D341Med (cell line): ENCODE results near the gene SPINK9.

Experiments used
- DNase-seq: peaks from one replicate; pipeline ENCODE4 v3.0.0; 2012; ENCODE audit warnings: low spot score

The SPINK9 gene

DNA sequence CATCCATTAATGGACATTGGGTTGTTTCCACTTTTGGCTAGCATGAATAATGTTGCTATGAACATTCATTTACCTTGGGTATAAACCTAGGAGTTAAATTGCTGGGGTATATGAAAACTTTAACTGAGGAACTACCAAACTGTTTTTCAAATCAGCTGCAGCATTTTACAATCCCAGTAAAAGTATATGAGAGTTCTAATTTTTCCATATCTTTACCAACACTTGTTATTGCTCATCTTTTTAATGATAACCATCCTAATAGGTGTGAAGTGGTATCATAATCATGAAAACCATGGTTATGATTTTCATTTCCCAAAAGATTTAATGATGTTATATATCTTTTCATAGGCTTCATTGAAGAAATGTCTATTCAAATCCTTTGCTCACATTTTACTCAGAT lies 32.9 kb downstream of the SPINK9 start:
- no peak for DNase-seq

DNA sequence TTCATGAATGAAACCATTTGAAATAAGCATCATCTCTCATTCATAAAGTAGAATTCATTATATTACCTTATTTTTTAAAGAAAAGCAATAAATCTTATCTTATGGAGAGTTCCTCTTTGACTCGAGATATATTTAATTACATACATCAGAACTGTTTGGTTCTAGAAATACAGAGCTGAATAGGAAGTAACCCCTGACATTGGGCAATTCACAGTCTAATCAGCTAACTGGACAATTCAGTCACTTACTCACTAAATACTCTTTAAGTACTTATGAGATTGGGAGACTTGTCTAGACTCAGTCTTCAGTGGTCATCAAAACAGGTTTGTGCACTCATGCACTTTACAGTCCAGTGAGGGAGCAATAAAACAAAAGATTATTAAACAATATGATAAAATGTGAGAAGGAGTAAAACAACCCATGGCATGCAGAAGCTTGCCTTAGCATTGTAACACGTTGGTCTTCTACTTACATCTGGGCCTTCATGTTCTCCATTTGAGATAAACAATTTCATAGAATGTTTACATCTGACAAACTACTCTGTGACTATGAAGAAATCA lies 36.9 kb downstream of the SPINK9 start:
- no peak for DNase-seq

DNA sequence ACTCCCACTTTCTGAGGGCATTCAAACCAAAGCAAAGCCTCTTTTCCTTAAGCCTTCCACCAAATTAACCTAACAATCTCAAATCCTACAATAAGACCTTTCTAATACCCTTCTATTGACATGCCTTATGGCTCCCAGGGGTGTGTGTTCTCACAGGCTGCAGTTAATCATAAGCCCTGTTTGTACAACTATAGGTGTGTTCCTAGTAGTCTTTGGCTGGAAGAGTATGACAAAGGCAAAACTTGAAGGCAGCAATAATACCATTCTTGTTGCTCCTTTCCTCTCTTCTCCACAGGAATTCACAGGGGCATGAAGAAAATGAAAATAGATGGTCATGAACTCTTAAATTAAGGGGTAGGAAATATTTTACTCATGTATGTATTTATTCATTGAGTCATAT lies 37.5 kb downstream of the SPINK9 start:
- DNase-seq, result peak; percentile 55

DNA sequence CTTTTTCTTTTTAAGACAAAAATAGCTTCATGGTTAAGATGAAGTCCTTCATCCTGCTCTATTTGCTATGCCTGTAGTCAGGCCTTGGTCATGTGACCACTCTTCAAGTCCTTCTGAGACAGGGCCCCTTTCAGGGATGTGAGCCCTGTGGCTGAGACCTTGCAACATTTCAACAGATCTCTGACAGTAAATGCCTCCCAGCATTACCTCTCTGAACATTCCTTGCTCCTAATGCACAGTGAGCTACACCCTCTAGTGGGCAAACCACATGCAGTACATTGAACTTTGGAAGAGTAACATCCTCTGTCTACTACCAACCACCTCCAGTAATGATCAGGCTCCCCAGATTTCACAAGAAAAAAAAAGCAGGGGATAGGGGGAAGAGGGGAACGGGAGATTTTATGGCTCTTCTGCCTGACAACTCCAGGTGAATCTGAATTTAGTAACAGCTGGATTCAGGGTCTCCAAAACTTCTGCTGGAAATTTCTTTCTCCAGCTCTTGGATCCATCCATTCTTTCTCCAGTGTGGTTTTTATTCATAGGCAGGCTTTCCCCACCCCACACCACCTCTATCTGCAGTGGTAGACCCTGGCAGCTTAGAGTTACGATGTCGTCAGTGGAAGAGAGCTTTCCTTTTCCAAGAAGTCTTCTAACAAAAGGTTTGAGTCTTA lies 39.5 kb downstream of the SPINK9 start:
- DNase-seq, result peak; percentile 57

DNA sequence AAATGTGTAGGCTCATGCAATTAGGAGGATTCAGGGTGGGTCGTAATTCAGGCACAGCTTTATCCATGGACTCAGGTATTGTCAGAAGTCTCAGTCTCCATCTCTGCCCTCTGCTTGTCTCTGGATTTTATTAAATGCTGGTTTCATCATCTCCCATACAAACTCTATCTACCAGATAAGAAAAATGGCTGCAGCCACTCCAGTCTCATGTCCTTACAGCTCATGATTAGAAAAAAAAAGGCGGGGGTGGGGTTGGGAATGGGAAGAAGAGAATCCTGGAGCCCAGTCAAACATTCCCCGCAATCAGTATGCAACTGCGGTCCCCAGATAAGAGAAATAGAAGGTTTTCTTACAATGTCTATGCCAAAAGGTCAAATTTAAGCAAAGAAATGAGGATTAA lies 40.8 kb downstream of the SPINK9 start:
- DNase-seq, result no peak

DNA sequence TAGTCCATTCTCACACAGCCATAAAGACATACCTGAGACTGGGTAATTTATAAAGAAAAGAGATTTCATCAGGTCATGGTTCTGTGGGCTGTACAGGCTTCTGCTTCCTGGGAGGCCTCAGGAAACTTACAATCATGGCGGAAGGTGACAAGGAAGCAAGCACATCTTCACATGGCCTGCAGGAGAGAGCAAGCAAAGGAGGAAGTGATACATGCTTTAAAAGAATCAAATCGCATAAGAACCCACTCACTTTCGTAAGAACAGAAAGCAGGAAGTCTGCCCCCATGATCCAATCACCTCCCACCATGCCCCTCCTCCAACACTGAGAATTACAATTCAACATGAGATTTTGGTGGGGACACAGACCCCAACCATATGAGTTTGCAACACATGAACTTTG lies 43.3 kb downstream of the SPINK9 start:
- DNase-seq, result no peak

DNA sequence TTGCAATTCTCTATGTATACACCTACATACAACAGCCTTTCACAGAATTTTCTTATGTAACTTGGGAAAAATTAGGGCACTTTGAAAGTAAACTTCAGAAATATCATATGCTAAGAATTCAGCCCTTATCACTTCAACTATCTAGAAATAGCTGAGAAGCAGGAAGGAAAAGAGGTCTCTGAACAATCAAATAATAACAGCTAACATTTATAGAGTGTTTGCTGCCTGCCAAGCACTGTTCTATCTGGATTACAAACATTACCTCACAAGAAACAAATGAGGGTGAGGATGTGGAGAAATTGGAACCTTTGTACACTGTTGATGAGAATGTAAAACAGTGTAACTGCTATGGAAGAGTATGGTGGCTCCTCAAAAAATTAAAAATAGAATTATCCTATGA lies 44.0 kb downstream of the SPINK9 start:
- no peak for DNase-seq

DNA sequence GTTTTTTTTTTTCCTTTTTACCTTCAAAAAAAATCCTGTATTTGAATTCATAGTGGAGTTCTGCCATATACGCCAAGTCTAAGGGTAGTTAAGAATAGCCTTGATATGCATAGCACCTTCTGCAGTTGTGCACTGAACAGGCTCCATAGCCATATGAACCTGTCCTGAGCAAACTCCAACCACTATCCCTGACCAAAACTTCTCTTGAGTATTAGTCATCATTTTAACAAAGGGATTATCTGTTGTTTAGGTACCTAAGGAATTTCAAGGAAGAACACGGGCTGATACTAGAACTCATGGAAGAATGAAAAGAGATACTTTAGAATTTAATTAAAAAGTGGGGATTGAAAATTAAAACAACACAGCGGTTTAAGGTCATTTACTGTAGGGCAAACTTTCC lies 46.5 kb downstream of the SPINK9 start:
- DNase-seq, result no peak

DNA sequence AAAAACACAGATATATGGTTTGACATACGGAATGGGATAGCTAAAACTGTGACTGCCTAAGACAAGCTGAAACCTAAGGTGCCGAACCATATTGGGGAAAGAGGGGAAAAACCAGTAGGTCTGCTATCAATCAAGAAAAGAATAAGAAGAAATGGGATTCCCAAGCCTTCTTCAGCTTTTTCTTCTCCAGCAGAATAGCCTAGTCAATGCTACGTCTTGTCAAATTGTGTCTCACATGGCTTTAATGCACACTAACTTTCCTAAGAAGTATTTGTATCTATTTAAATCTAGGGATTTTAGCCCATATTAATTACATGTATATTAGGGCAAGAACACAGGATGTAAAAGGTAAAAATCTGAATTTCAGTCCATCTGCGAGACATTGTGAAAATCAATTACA lies 47.6 kb downstream of the SPINK9 start:
- DNase-seq, result no peak

DNA sequence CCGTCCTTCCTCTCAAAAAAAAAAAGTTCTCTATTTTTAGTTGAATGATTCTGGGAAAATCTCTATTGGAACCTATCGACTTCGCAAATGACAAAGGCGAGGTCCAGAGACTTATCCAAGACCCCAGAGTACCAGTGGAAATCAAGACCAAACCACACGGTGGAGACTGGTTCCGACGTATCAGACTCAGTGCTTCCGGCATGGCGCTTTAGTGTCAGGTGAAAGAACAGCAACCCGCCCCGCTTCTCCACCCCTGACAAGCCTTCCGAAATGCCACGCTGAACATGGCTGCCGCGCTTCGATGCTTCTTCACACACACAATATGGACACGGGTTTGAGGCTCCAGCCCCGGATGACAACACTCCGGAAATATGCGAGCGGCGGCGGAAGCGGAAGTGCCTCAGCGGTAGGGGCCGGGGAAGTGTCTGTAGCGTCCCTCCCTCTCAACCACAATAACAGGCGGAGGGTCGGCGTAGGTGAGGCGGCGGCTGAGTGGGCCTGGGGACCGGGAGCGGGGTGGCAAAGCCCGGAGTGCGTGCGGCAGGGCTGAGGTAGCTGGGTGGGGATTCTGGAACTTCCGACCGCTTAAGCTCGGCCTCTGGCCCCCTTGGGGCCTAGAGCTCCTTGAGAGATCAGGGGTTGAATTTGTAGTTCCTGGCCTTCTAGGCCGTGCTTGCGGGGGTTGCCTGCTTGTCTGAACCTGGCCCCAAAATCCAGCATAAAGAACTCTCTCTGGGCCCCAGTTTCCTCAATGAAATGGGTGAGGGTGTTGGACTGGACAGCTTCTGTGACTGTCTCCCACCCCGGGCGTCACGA lies 48.4 kb downstream of the SPINK9 start, which contains the start of gene FBXO38:
FBXO38 (plus strand) TSS at position 395 of the 816 bp plus-strand sequence. CDS start 10,819 bp downstream, outside the sequence.
- peak; percentile 92 for DNase-seq

DNA sequence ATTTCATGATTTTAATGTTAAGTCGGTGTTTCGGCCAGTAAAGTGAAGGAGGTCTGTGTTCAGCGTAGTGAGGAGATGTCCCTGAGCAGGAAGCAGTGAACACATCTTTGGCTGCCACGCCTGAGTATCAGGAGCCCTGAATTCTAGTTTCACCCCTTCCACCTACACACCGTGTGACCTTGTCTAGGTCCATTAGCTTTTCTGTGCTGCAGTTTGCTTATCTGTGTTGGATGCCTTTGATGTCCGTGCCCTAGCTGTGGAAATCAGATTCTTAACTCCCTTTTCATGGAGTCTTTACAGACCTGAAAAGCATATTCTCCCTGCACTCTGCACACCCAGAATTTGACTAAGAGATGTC lies 49.0 kb downstream of the SPINK9 start:
- no peak for DNase-seq

DNA sequence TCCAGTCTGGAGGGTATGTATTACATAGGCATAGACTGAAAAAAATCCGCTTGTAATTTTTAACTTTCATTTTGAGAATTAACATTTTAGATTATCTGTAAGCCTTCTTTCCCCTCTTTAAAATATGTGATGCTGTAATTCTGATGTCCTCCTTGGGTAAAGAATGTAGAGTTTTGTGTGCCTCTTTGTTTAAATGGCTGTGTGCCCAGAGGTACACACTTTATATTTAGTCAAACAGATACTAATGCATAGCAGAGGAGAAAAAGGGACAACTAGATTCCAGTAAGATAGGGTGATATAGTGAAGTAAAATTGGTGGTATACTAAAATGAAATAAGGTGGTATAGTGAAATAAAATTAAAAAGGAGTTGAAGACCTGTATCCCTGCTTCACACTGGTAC lies 49.7 kb downstream of the SPINK9 start:
- DNase-seq, result no peak

DNA sequence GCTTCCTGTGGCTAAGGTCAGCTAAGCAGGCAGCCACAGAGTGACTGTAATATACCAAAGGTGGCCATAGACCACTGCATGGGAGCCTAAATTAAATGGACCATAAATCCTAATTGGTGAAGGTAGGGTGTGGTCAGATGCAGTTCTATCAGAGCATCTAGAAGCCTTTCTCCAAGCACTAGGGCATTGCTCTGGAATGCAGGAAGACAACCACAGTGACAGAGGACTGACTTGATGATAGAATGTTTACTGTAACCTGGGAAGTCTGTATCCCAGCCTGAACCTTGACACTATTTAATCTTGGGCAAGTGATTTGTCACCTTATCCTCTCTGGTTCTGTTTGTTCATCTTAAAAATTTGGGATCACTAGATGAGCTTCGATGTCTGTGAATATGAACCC lies 50.7 kb downstream of the SPINK9 start:
- DNase-seq, result no peak

DNA sequence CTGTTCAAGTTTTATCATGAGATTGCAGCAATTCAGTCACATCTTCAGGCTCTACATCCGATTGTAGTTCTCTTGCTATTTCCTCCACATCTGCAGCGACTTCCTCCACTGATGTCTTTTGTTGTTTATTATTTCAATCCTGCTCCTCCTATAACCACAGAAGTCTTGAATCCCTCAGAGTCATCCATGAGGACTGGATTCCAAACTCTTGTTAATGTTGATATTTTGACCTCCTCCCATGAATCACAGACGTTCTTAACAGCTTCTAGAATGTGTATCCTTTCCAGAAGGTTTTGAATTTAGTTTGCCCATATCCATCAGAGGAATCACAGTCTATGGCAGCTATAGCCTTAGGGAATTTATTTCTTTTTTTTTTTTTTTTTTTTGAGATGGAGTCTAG lies 52.0 kb downstream of the SPINK9 start:
- no peak for DNase-seq

DNA sequence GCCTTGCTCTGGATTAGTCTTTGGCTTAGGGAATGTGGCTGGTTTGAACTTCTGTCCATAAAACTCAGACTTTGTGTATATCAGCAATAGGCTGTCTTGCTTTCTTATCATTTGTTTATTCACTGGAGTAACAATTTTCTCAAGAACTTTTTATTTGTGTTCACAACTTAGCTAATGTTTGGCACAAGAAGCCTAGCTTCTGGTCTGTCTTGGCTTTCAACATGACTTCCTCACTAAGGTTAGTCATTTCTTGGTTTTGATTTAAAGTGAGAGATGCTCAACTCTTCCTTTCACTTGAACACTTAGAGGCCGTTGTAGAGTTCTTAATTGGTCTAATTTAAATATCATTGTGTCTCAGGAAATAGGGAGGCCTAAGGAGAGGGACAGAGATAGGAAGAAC lies 53.3 kb downstream of the SPINK9 start:
- DNase-seq, result no peak
